D341Med (cell line): Measurements from ENCODE around the gene ZFPL1.

ENCODE experiments used
- DNase-seq: peaks from one replicate; pipeline ENCODE4 v3.0.0; 2012; ENCODE audit warnings: low spot score

The ZFPL1 gene

DNA sequence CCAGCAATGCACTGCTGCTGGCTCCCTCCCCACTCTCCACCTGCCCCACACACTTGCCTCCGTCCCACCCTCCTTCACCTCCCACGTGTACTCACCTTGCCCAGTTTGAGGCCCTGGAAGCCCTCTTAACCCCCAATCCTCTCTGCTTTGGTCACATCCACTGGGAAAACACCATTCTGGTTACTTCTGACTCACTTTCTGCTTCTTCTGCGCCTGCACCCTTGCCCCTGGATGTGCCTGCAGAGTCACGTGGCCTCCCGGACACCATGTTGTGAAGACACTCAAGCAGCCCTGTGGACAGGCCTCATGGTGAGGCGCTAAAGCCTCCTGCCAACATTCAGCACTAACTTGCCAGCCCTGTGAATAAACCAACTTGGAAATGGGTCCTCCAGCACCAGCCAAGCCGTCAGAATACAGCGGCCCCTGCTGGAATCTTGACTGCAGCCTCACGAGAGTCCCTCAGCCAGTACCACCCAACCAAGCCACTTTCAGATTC is 23.1 kb upstream of the ZFPL1 start:
- no peak for DNase-seq

DNA sequence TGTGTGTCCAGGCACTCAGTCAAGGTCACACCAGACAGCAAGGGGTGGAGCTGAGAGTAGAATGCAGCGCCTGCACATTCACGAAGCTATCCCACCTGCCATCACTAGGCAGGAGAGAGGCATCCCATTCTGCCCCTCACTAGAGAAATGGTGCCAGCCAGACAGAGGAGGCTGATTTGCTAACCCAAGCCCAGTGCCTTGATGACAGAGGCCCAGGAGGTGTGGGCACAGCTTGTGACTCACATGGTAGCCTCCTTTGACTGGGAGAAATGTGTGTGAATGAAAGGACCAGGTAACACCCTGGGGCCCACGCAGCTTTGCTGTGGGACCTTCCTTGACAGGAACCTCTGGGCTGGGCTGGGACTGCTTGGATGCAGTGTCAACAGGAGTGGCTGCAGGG is 20.5 kb upstream of the ZFPL1 start:
- no peak for DNase-seq

GRCh38 chr11:65064847-65065240 is 19.2 kb upstream of the ZFPL1 start:
- DNase-seq: no peak

GRCh38 chr11:65065851-65066250 is 18.2 kb upstream of the ZFPL1 start:
- no peak for DNase-seq

DNA sequence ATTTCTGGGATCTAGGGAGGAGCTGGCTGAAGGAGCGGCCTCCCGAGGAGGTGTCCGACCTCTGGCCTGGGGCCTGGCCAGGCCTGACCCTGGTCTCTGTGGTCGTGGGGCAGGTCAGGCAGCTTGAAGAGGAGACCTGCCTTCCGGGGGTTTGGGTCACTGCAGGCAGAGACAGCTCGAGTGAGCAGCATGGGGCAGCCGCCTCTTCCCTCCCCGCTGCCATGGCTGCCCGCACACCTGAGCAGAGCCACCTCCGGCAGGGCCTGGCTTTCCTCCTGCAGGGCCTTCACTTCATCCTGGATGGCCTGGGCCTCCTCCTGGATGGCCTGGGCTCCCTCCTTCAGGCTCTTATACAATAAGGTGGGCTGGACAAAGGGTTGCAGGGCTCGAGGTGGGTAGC is 17.7 kb upstream of the ZFPL1 start:
- no peak for DNase-seq

DNA sequence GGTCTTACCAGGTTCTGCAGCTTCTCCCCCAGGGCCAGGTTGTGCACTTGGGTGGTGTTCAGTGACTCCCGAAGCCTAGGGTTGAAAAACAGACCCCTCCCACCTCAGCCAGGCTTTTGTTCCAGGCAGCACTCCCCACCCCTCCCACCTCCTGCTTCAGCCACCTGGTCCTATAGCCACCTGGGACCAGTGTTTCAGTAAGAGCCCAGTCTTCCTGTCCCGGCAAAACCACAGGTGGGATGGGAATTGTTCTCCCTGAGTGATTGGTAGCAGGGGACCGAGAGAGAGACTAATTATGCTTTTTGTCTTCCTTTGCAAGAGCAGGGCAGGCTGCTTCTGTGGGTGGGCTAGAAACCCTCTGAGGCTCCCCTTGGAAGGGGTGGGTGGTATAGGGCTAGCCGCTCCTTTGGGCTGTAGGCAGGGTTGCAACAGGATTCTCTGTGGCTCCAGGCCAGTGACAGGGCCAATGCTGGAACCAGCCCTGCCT is 17.2 kb upstream of the ZFPL1 start:
- DNase-seq: no peak

DNA sequence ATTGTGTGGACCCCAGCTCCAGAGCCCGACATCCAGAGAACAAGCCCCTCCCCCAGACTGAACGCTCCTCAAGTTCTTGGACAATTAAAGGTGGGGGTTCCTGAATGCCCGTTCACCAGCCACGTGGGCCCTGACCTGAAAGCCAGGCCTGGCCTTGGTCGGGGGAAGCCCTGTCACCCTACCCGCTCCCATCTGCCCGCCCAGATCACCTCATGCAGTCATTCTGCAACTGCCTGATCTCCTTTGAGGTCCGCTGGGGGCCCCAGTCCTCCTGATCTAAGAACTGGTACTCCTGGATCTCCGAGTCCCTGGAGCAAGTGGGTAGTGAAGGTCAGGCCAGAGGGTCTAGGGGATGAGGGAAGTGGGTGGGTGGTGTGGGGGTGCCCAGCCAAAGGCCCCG is 16.6 kb upstream of the ZFPL1 start:
- peak; percentile 9 for DNase-seq

DNA sequence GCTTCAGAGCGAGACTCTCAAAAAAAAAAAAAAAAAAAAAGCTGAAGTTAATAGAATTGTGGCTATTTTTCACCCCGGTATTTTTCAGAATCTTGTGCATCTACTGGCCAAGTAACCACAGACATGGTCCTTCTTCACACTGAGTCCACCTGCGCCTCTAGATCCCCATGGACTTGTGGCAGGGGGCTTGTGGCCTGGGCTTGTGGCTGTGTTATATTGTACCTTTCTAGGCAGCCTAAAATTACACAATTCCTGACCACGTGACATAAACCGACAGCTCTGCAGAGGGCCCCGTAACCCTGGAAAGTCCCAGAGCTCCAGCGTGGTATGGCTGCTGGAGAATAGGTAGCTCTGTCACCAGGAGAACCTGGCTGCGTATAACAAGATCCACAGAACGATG is 14.8 kb upstream of the ZFPL1 start:
- DNase-seq: peak; percentile 4

DNA sequence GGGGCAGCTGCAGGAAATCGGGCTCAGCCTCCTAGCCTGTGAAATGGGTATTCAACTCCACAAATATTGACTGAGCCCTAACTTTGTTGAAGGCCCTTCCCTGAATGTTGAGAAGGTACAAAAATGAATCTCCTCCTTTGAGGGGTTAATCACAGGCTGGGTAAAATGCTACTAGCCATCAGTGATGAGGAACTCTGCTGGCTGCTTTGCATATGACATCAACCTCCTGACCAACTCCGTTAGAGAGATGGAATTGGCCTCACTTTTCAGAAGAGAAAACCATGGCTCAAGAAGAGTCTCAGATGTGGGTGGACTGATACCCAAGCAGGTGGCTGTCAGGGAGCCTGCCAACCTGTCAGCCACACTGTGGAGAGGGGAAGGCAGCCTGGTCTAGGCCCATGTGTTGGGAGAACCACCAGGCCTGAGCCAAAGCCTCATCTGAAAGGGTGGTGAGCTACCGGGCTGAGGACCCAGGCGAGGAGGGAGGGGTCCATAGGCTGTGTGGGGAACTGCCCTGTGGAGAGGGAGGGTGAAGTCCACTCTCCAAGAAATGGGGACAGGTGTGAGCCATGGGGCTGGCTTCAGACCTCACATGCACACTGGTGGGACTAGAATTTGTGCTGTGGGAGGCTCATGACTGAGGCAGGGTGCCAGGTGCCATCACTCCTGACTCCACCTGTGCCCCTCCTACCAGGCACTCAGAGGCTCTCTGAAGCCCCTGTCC is 12.0 kb upstream of the ZFPL1 start:
- DNase-seq: no peak

DNA sequence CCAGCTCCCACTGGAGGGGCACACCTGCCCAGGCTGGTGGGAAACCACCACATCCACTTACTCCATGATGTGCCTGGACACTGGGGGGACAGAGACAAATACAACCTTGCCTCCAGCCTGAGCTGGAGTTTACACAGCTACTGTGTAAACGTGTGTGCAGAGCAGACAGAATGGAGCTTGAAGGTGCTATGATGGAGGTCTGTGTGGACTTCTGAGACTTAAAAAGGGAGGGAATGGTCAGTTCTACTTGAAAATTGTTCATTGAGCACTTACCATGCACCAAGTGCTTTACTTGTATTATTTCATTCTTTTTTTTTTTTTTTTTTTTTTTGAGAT is 11.4 kb upstream of the ZFPL1 start:
- DNase-seq: no peak

- DNase-seq: peak; percentile 56
Observed at GRCh38 chr11:65077451-65077850, 6.6 kb upstream of the ZFPL1 start.

DNA sequence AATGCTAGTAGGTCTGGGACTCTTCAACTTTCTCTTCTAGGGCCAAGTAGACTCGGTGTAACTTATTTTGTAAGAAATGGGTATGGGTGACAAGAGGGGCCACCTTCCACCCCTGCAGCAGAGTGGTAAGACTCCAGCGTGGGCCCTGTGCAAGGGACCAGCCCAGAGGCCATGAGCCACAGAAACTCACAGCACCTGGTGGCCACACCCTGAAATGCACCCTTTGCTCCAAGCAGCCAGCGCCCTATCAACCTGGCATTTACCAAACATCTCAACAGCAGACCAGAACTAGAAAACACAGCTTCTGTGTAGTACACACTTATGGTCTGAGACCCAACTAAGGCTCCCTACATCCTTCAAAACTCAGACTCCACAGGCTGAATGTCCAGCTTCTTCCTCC is 5.9 kb upstream of the ZFPL1 start:
- peak; percentile 82 for DNase-seq

DNA sequence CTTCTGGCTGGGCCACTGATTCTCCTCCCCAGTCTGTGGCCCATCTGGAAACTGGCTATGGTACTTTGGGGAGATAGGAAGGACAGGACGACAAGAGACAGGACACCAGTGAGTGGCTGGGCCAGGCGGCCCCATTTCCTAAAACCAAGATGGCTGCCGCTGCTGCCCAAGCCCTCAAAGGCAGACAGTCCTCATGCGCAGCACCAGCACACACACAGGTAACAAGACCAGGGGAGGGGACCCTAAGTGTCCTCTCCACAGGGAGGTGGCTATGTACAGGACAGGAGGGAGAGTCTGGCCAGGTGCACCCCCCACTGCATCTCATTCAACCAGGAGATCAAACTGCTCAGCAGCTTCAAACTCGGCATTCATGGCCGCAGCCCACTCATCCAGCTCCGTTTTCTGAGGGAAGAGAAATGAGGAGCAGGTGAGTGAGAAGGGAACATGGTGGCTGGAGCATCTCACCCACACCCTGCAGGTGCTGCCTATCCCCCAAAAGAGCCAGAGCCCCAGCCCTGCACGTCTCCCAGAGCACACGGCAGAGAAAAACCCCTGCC is 5.2 kb upstream of the ZFPL1 start:
- DNase-seq: no peak

GRCh38 chr11:65083134-65083833 is 738 bp upstream of the ZFPL1 start:
- DNase-seq: no peak

DNA sequence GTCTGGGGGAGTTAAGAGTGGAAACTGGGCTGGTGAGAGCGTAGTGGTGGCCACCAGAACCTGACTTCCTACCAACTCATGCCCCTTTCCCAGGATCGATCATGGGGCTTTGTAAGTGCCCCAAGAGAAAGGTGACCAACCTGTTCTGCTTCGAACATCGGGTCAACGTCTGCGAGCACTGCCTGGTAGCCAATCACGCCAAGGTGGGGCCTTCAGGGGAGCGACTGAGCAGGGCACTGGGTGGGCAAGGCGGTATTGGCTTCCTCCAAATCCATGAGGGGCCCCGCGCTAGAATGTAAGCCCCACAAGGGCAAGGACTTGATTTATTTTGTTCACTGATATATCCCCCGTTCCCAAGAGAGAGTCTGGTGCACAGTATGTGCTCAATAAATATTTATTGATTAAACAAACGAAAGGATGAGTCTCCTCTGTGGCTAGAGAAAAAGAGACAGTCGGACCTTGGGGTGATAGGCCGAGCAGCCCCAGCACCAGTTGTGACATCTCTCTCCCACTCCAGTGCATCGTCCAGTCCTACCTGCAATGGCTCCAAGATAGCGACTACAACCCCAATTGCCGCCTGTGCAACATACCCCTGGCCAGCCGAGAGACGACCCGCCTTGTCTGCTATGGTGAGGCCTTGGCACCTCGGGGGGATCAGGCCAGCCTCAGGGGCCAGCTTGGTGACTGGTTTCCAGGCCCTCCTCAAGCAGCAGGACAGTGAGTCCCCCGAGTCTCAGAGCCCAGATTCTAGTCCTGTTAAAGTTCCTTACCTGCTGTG is 765 bp downstream of the ZFPL1 start:
- no peak for DNase-seq

DNA sequence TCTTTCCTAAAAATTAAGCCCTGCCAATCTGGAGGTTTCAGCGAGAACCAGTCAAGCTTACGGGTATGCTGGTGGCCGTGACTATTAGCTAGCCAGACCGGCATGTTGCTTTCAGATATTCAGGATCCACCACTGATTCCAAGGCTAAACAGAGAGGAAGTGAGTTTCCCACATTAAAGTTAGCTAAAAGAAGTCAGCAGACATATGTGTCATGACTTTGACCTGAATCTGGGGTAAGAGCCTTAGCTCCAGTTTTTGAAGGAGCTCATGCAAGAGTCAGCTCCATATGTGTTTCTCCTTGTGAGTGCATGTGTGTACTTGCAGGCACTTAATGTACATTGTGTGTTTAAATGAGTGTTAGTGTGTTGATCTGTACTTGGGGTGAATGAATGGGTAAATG is 1.4 kb downstream of the ZFPL1 start:
- DNase-seq: no peak

DNA sequence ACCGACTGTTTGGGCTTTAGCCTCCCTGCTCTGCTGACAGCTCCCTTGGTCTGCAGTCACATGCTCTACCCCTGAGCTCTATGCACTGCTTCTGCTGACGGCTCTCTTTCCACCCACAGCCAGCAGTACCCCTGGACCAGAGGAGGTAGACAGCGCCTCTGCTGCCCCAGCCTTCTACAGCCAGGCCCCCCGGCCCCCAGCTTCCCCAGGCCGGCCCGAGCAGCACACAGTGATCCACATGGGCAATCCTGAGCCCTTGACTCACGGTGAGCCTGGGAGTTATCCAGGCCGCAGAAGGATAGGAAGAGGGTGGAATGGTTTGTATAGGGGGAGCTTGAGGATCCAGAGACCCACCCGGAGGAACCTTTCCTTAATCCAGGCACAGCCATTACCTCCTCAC is 2.8 kb downstream of the ZFPL1 start:
- DNase-seq: no peak

DNA sequence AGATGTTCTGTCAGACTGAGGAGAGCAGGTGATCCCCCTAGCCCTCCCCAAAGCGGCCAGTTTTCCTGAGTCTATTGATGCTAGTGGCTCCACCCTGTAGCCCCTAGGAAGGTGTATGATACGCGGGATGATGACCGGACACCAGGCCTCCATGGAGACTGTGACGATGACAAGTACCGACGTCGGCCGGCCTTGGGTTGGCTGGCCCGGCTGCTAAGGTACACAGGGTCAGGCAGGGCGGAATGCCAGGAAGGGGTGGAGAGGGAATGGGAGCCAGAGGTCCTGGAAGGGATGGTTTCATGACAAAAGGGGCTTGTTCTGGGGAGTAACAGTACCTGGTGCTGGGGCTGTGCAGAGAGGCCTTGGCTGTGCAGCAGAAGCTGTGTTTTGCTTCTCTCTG is 3.2 kb downstream of the ZFPL1 start:
- no peak for DNase-seq

- DNase-seq: no peak
Observed at GRCh38 chr11:65087827-65088226, 3.8 kb downstream of the ZFPL1 start.

GRCh38 chr11:65089621-65090020 is 5.6 kb downstream of the ZFPL1 start:
- DNase-seq: no peak

DNA sequence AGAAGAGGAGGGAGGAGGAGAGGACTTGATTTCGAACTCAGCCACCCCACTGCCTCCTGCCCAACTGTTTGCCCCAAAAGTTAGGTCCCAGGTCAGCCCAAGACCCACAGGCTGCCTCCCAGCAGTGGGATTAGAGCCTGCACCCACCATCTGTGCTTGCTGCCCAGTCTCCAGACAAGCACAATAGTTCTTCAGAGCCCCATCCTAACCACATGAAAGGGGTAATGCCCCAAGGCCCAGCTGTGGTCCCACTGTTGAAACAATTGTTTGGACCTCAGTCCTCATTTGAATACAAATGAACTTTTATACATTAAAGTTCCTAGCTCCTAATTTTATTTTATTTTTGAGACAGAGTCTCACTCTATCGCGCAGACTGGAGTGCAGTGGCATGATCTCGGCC is 6.6 kb downstream of the ZFPL1 start:
- DNase-seq: no peak

- no peak for DNase-seq
Observed at GRCh38 chr11:65095427-65095826, 11.4 kb downstream of the ZFPL1 start.
